Esophagus muscularis mucosa (tissue), 4 donors: ENCODE measurements around the gene APOM. TPM values are rescaled to one million over a fixed set of nuclear protein-coding genes. Genes with fewer than 3 reads are reported as not detected.
A peak's percentile ranks its signal among the peaks of the same experiment; 100 is the strongest.

Experiments used
- DNase-seq: peaks from one replicate; pipeline ENCODE4 v3.0.0-alpha.2; 2017; ENCODE audit errors: extremely low spot score
- H3K27ac ChIP-seq, 4 donors: fragments of 200-600 bp; sonication (generic); replicated peaks in 1 of 4; 1 replicate in 3 of 4; 2 replicates in 1 of 4; pipeline ENCODE4 v1.5.1; 2016 to 2019; ENCODE audit warnings: mild to moderate bottlenecking in 1 of 4
- H3K27me3 ChIP-seq, 4 donors: fragments of 200-600 bp; sonication (generic); one replicate each; pipeline versions ENCODE4 v1.5.1 to v1.6.0; 2016 to 2019
- H3K36me3 ChIP-seq, 4 donors: fragments of 200-600 bp; sonication (generic); one replicate each; pipeline ENCODE4 v1.5.1; 2016 to 2019
- H3K4me1 ChIP-seq, 4 donors: fragments of 200-600 bp; sonication (generic); one replicate each; pipeline ENCODE4 v1.5.1; 2016 to 2019
- H3K4me3 ChIP-seq, 4 donors: fragments of 200-600 bp; sonication (generic); 1 replicate in 2 of 4; 2 replicates in 2 of 4; pipeline ENCODE4 v1.5.1; 2016 to 2019; ENCODE audit warnings: mild to moderate bottlenecking in 4 of 4, moderate library complexity in 1 of 4
- H3K9me3 ChIP-seq, 4 donors: fragments of 200-600 bp; sonication (generic); 1 replicate in 3 of 4; 2 replicates in 1 of 4; pipeline ENCODE4 v1.5.1; 2016 to 2019
- EP300 ChIP-seq: sonication (generic); formaldehyde crosslinking; IDR thresholded peaks from one replicate; pipeline ENCODE4 v1.6.1; 2017; ENCODE audit warnings: antibody characterized with exemption
- POLR2A ChIP-seq: fragments of 450-650 bp; IDR thresholded peaks from one replicate; pipeline ENCODE4 v1.6.1; 2017; ENCODE audit warnings: antibody characterized with exemption, moderate library complexity, mild to moderate bottlenecking, low read depth
- POLR2AphosphoS5 ChIP-seq, 2 donors: sonication (generic); formaldehyde crosslinking; IDR thresholded peaks; one replicate each; pipeline ENCODE4 v1.6.1; 2017; ENCODE audit warnings: antibody characterized with exemption in 2 of 2
- WGBS: methylation state at CpG from one replicate; pipeline ENCODE4 v1.1.5; 2018; 5-methylcytosine and 5-hydroxymethylcytosine counted together
- intact Hi-C: fragments of 100-400 bp; cut with DNase I; formaldehyde crosslinking; loops from one replicate; pipeline ENCODE4 v1.15.1; 2023
- total RNA-seq, 4 donors: library from RNA; depleted of rRNA; stranded (reverse); fragments of >200 nt; gene quantifications; one replicate each; pipeline versions ENCODE4 v1.1.0 to v1.2.1, GENCODE V29; 2016
- TF ChIP-seq, protein P1 (sequence below), 3 experiments: fragments of 200-600 bp in 2 of 3; fragments of 450-650 bp in 1 of 3; sonication (generic) in 2 of 3; IDR thresholded peaks; one replicate each; pipeline ENCODE4 v1.5.1; 2017 to 2019; ENCODE audit warnings: antibody characterized with exemption in 3 of 3, mild to moderate bottlenecking in 2 of 3, moderate library complexity in 1 of 3

The APOM gene
- total RNA-seq, 4 donors from 2014 or later, result 1.5 to 3.3 (median 2.0) TPM

DNA sequence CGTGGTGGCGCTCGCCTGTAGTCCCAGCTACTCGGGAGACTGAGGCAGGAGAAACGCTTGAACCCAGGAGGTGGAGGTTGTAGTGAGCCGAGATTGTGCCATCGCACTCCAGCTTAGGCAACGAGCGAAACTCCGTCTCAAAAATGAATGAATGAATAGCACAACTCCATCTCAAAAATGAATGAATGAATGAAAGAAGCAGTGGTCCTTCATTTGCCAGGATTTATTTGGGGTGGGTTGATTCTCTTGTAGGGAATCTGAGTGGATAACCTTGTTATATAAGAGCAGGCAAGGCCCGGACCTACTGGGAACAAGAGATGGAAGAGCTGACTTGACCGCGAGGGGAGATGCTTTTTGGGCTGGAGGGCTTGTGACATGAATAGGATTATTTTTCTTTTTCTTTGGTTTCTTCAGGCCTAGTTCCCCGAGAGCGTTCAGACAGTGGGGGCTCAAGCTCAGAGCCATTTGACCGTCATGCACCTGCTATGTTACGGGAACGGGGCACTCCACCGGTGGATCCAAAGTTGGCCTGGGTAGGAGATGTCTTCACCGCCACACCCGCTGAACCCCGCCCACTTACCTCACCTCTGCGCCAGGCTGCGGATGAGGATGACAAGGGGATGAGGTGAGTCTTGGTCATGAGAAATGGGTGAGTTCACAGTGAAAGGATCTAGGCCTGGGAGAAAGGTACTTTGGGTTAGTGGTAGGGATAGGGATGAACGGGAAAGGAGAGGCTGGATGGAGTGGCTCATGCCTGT lies 25.3 kb upstream of the APOM start:
- DNase-seq, result no peak
- H3K36me3 ChIP-seq, result peaks cover 73 to 100% (median 100%) of the 10 kb centered on the region in 4 donors
- H3K27me3 ChIP-seq, result no peaks in the 10 kb centered on the region
- intact Hi-C loops, result no loop called here
- peaks cover 0 to 5% (median 2%) of the 10 kb centered on the region in 4 donors for H3K4me1 ChIP-seq
- no peaks in the 10 kb centered on the region for H3K9me3 ChIP-seq
- no peak overlapping the region for H3K27ac ChIP-seq
- TF ChIP-seq POLR2AphosphoS5 (IDR thresholded peaks at IDR 0.05) (no peak), POLR2A (no peak), EP300 (no peak)
- TF ChIP-seq, protein P1, sequence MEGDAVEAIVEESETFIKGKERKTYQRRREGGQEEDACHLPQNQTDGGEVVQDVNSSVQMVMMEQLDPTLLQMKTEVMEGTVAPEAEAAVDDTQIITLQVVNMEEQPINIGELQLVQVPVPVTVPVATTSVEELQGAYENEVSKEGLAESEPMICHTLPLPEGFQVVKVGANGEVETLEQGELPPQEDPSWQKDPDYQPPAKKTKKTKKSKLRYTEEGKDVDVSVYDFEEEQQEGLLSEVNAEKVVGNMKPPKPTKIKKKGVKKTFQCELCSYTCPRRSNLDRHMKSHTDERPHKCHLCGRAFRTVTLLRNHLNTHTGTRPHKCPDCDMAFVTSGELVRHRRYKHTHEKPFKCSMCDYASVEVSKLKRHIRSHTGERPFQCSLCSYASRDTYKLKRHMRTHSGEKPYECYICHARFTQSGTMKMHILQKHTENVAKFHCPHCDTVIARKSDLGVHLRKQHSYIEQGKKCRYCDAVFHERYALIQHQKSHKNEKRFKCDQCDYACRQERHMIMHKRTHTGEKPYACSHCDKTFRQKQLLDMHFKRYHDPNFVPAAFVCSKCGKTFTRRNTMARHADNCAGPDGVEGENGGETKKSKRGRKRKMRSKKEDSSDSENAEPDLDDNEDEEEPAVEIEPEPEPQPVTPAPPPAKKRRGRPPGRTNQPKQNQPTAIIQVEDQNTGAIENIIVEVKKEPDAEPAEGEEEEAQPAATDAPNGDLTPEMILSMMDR (IDR thresholded peaks at IDR 0.05), result no peak
- WGBS, result 90% methylated on average over 25 of the region's 25 CpGs
- no peak overlapping the region for H3K4me3 ChIP-seq

DNA sequence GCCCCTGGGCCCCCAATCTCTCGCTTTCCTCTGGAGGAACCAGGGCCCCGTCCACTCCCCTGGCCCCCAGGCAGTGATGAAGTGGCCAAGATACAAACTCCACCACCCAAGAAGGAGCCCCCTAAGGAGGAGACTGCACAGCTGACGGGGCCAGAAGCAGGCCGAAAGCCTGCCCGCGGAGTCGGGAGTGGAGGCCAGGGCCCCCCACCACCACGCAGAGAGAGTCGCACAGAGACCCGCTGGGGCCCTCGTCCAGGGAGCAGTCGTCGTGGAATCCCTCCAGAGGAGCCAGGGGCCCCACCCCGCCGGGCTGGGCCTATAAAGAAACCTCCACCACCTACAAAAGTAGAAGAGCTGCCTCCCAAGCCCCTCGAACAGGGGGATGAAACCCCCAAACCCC lies 24.5 kb upstream of the APOM start:
- intact Hi-C loops, result no loop called here
- 81% methylated on average over 16 of the region's 16 CpGs for WGBS

DNA sequence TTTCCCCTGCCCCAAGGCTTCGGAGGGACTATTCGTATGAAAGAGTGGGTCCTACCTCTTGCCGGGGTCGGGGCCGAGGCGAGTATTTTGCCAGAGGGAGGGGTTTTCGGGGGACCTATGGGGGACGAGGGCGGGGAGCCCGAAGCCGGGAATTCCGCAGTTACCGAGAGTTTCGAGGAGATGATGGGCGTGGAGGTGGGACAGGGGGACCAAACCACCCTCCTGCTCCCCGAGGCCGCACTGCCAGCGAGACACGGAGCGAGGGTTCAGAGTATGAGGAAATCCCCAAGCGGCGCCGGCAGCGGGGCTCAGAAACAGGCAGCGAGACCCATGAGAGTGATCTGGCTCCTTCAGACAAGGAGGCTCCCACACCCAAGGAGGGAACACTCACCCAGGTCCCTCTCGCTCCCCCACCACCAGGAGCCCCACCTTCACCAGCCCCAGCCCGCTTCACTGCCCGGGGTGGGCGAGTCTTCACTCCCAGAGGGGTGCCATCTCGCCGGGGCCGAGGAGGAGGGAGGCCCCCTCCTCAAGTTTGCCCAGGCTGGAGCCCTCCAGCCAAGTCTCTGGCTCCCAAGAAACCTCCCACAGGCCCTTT lies 23.9 kb upstream of the APOM start:
- H3K36me3 ChIP-seq, result peaks cover 73 to 100% (median 100%) of the 10 kb centered on the region in 4 donors
- no peak overlapping the region for H3K4me3 ChIP-seq
- DNase-seq, result no peak
- peak in 1 of 2 donors; percentile 12 for TF ChIP-seq POLR2AphosphoS5 (IDR thresholded peaks at IDR 0.05)
- TF ChIP-seq, protein P1 (IDR thresholded peaks at IDR 0.05), result no peak
- H3K9me3 ChIP-seq, result no peaks in the 10 kb centered on the region
- intact Hi-C loops, result no loop called here
- peak overlapping the region in 1 of 4 donors; percentile 34 for H3K27ac ChIP-seq
- 86% methylated on average over 27 of the region's 32 CpGs for WGBS
- no peaks in the 10 kb centered on the region for H3K27me3 ChIP-seq
- H3K4me1 ChIP-seq, result peaks cover 0 to 5% (median 2%) of the 10 kb centered on the region in 4 donors

More for the DNA sequence above, 24.5 kb upstream of the APOM start:
- H3K36me3 ChIP-seq, result peaks cover 73 to 100% (median 100%) of the 10 kb centered on the region in 4 donors
- H3K4me3 ChIP-seq, result no peak overlapping the region
- TF ChIP-seq EP300 (no peak), POLR2AphosphoS5 (IDR thresholded peaks at IDR 0.05) (no peak), POLR2A (no peak)
- TF ChIP-seq, protein P1 (IDR thresholded peaks at IDR 0.05), result no peak
- no peak for DNase-seq
- H3K27me3 ChIP-seq, result no peaks in the 10 kb centered on the region
- no peak overlapping the region for H3K27ac ChIP-seq
- peaks cover 0 to 5% (median 2%) of the 10 kb centered on the region in 4 donors for H3K4me1 ChIP-seq
- no peaks in the 10 kb centered on the region for H3K9me3 ChIP-seq

DNA sequence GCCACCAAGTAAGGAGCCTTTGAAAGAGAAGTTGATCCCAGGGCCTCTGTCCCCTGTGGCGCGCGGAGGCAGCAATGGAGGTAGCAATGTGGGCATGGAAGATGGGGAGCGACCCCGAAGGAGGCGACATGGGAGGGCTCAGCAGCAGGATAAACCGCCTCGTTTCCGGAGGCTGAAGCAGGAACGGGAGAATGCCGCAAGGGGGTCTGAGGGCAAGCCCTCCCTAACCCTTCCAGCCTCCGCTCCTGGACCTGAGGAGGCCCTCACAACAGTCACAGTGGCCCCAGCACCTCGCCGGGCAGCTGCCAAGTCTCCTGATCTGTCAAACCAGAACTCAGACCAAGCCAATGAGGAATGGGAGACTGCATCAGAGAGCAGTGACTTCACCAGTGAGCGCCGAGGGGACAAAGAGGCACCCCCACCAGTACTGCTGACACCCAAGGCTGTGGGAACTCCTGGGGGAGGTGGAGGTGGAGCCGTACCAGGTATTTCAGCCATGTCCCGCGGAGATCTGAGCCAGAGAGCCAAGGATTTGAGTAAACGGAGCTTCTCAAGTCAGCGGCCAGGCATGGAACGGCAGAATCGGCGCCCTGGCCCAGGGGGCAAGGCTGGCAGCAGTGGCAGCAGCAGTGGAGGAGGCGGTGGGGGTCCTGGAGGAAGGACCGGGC lies 23.3 kb upstream of the APOM start:
- H3K27ac ChIP-seq, result peak overlapping the region in 2 of 4 donors; percentile 15 to 34
- H3K4me1 ChIP-seq, result peaks cover 0 to 5% (median 2%) of the 10 kb centered on the region in 4 donors
- intact Hi-C loops, result no loop called here
- H3K9me3 ChIP-seq, result no peaks in the 10 kb centered on the region
- DNase-seq, result no peak
- no peak overlapping the region for H3K4me3 ChIP-seq
- no peaks in the 10 kb centered on the region for H3K27me3 ChIP-seq
- TF ChIP-seq, protein P1 (IDR thresholded peaks at IDR 0.05), result no peak
- no peak for TF ChIP-seq POLR2AphosphoS5 (IDR thresholded peaks at IDR 0.05)
- no peak for TF ChIP-seq POLR2A
- no peak for TF ChIP-seq EP300
- peaks cover 73 to 100% (median 100%) of the 10 kb centered on the region in 4 donors for H3K36me3 ChIP-seq
- 85% methylated on average over 22 of the region's 26 CpGs for WGBS
